Putamen (tissue), 1 donor: ENCODE results near the gene TMC5.
"Not testable (repeated sequence)": the region's sequence is repeated elsewhere in the genome, so short reads cannot be mapped to it uniquely, and the experiment has no call there.

Experiments used
- DNase-seq: peaks from one replicate; pipeline ENCODE4 v3.0.0-alpha.2; 2016; ENCODE audit warnings: low spot score

TMC5 gene, protein sequence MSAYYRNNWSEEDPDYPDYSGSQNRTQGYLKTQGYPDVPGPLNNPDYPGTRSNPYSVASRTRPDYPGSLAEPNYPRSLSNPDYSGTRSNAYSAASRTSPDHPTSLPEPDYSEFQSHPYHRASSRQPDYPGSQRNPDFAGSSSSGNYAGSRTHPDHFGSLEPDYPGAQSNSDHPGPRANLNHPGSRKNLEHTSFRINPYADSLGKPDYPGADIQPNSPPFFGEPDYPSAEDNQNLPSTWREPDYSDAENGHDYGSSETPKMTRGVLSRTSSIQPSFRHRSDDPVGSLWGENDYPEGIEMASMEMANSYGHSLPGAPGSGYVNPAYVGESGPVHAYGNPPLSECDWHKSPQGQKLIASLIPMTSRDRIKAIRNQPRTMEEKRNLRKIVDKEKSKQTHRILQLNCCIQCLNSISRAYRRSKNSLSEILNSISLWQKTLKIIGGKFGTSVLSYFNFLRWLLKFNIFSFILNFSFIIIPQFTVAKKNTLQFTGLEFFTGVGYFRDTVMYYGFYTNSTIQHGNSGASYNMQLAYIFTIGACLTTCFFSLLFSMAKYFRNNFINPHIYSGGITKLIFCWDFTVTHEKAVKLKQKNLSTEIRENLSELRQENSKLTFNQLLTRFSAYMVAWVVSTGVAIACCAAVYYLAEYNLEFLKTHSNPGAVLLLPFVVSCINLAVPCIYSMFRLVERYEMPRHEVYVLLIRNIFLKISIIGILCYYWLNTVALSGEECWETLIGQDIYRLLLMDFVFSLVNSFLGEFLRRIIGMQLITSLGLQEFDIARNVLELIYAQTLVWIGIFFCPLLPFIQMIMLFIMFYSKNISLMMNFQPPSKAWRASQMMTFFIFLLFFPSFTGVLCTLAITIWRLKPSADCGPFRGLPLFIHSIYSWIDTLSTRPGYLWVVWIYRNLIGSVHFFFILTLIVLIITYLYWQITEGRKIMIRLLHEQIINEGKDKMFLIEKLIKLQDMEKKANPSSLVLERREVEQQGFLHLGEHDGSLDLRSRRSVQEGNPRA

DNA sequence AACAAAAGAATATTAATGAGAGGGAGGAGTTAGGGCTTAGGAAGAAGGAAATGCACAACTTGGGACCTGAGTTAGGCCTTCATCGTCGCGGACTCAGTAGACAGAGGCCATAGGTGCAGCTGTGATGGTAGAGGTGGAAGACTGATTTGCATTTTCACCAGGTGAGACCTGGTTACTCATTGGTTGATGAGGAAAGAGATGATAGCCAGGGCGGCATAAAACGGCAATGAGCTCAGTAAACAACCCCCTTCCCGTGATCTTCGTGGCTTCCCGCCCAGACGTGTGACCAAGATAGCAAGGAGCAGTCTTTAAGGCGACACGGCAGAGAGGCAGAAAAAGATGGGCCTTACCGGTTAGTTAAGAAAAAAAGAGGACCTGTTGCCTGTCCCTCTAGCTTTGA, at the start of gene TMC5:
TSS of gene TMC5 (plus strand) at position 244 of the 400 bp plus-strand sequence. CDS start 22,156 bp downstream, outside the sequence.
- DNase-seq, result no peak

DNA sequence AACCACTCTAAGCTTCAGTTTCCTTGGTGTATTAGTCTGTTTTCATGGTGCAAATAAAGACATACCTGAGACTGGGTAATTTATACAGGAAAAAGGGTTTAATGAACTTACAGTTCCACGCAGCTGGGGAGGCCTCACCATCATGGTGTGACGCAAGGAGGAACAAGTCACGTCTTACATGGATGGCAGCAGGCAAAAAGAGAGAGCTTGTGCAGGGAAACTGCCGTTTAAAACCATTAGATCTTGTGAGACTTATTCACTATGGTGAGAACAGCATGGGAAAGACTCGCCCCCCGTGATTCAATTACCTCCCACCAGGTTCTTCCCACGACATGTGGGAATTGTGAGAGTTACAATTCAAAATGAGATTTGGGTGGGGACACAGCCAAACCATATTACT, 45.1 kb upstream of the TMC5 start:
- DNase-seq, result not testable (repeated sequence)

DNA sequence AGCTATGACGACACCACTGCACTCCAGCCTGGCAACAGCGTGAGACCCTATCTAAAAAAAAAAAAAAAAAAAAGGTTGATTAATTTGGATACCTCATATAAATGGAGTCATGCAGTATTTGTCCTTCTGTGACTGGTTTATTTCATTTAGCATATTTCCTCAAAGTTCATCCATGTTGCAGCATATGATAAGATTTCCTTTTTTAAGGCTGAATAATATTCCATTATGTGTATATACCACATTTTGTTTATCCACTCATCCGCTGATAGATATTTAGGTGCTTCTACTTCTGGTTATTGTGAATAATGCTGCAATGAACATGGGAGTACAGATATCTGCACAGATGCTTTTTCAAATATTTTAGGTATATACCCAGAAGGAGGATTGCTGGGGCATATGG, 43.3 kb upstream of the TMC5 start:
- DNase-seq, result no peak

DNA sequence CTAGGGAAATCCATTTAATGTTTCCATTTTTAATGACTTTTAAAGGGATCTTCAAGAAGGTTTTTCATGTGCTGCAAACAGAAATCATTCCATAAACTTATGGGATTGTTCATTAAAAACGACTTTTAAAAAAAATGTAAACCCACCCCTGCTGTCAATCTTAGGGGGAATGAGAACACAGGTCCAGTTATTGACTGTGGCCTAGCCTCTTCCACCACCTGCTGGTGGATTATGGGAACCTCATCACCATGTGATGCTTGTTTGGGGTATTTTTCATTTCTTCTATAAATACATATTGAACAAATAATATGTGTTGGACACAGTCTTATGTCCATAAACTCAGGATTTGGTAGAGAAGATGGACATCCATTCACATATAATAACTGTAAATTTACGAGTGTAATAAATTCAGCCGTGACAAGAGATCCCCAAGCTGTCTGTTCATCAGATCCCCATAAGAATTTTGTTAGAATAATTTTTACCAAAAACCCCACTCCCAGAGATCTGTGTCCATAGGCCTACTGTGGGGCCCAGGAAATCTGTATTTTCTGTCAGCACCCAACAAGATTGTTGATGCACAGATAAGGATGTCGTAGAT, 42.0 kb upstream of the TMC5 start:
- DNase-seq, result peak; percentile 18

DNA sequence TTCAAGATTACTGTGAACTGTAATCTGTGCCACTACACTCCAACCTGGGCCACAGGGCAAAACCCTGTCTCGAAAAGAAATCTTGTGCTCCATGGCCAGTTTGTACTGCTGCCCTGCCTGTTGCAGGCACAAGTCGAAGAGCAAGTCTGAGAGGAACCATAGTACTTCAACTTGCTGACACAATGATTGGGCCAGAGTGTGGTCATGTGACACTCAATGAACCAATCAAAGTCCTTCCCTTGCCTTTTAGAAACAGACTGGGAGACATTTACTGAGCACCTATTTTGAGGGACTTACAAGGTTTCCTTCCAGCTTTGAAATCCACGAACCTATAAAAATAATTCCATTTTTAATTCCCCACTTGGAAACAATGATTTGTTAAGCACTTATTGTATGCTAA, 39.8 kb upstream of the TMC5 start:
- no peak for DNase-seq

DNA sequence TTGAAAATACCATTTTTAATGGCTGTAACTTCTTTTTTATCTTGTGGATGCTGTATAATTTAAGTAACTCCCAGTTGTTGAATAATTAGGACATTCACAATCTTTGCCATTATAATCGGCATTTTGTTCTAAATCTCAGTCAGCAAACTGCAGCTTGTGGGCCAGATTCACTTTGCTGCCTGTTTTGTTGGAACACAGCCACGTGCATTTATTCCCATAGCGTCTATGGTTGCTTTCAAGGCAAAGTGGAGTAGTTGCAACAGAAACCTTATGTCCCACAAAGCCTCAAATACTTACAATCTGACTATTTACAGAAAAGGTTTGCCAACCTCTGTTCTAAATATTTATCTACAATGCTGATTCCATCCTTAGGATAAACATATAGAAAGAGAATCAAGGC, 39.2 kb upstream of the TMC5 start:
- DNase-seq, result no peak

DNA sequence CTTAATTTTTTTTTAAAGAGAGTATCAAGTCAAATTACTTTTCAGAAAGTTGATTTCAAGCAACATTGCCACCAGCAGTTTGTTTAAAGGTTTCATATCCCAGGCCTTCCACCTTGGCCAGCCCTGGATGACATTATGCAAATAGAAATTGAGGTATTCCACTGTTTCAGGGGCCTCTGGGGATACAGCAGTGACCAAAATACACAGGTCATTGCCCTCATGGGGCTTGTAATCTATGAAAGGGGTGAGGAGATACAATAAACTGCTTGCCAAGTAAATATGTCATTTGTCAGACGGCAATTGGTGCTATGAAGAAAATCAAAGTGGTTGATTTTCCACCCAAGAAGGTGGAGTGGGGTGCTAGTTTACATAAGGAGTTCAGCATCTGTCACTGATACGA, 37.8 kb upstream of the TMC5 start:
- no peak for DNase-seq

DNA sequence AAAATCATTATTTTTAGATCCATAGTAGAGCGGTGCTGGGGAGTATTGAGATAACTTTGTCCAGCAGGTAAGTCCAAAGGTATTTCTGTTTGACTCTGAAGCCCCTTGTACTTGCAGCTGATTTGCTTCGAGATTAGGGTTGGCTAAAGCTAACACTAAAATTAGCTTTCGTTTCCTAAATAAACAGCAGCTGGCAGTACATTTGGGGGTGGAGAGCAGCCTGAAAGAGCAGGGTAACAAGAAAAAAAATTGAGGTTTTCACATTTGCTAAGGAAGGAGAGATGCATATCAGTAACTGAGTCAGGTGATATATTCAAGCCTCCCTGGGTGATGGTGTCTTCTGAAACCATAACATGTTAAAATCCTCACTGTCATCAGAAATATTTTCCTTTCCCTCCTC, 37.4 kb upstream of the TMC5 start:
- DNase-seq, result no peak

DNA sequence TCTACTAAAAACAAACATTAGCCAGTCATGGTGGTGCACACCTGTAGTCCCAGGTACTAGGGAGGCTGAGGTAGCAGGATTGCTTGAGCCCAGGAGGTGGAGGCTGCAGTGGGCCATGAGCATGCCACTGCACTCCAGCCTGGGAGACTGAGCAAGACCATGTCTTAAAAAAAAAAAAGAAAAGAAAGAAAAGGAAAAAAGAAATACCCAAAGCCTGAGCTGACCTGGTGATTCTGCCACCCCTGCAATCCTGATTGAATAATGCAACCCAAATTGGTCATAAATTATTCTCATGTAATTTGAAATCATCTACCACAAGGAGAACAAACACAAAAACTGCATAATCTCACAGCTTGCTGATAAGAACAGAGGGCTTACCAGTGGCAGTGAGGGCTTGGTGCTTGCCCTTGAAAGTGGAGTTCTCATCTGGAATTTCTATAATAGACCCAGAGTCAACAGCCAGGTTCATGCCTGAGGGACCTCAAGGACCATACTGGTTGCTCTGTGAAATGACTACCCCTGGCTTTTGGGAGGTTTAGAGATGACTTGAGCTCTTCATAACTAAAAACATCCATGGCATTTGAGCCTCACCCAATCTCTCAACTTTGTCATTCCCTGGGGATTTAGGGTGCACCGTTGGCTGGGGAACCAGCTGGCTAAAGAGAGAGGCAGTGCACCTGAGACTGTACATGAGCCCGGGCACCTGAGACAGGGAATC, 35.4 kb upstream of the TMC5 start:
- DNase-seq, result no peak

DNA sequence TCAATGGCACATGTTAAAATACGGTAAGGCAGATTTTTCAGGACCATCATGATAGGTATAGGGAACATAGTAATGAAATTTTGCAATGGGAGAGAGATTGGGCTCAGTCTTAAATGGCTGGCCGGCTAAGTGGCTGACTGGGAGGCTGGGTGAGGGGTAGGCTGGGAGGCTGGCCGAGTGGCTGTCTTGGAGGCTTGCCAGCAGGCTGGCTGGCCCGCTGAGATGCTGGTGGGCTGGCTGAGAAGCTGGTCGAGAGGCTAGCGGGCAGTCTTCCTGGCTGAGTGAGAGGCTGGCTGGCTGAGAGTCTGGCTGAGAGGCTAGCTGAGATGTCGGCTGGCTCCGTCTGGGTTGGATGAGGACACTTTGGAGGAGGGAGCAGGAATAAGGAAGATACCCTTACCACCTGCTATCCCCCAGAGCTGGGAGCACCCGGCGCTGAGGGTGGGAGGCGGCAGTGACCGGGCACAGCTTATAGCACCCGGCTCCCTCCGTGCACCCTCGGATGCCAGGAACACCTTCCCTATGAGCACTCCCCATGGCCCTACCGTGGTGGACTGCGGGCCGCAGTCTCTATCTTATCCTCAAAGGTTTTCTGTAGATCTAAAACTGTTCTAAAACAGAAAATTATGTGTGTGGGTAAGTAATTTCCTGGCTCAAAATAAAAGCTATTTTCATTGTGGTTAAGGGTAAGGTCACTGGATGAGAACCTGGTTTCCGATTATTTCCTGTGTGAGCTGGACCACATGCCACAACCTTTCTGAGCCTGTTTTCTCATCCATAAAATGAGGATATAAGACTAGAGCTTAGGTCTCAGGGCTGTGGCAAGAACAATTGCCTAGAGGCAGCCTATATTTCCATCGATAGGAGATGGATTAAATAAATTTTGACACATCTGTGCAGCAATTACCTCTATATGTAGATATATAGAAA, 34.5 kb upstream of the TMC5 start:
- peak; percentile 8 for DNase-seq

DNA sequence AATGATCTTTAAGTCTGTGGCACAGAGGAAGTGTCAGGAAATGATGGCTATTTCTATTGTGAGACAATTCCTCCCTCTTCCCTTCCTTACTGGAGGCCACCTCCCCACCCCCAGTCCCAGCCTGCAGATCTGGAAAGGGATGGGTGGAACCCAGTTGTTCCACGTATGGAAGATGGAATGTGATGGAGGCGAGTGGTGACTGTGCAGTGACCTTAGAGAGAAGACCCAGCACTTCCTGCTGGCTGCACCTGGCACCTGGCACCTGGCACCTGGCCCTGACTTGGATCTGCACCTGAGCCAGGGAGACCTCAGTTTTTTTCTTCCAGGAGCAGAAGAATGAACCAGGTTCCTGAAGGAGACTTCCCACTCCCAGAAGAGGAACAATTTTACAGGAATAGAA, 33.0 kb upstream of the TMC5 start:
- no peak for DNase-seq

DNA sequence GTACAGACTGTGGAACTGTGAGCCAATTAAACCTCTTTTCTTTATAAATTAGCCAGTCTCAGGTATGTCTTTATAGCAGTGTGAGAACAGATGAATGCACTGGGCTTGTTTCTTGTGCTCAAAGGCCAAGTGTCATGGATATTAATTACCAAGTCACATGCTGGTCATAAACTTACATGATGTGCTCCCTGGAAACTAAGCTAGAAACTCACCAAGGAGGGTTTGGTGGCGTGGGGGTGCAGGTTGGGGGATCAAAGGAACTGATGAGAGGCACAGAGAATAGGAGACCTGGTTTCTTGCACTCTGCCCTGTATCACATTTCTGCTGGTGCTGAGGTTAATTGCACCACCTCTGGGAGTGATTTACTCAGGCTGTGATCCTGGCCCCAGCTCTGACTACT, 31.2 kb upstream of the TMC5 start:
- DNase-seq, result no peak

DNA sequence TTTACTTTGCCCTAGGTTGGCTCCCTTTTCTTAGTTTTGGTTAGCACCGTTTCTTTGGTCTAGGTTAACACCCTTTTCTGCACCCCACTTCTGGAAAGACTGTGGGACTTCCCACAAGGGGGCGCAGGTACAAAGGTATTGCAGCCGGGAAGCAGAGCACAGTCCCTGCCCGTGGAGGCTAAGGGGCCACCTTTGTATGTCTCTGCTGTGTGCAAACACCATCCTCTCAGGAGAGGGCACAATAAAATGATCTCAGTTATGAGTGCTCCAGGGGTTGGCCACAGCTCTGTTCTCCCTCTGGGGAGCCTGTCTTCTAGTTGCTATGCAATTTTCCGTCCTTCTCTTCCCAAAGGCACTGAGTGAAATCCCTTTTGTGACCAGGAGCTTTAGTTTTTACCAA, 28.4 kb upstream of the TMC5 start:
- no peak for DNase-seq

DNA sequence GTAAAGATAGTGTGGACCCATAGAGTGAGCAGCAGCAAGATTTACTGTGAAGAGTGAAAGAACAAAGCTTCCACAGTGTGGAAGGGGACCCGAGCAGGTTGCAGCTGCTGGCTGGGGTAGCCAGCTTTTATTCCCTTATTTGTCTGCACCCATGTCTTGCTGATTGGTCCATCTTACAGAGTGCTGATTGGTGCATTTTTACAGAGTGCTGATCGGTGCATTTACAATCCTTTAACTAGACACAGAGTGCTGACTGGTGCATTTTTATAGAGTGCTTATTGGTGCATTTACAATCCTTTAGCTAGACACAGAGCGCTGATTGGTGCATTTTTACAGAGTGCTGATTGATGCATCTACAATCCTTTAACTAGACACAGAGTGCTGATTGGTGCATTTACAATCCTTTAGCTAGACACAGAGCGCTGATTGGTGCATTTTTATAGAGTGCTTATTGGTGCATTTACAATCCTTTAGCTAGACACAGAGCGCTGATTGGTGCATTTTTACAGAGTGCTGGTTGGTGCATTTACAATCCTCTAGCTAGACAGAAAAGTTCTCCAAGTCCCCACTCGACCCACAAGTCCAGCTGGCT, 26.4 kb upstream of the TMC5 start:
- not testable (repeated sequence) for DNase-seq

DNA sequence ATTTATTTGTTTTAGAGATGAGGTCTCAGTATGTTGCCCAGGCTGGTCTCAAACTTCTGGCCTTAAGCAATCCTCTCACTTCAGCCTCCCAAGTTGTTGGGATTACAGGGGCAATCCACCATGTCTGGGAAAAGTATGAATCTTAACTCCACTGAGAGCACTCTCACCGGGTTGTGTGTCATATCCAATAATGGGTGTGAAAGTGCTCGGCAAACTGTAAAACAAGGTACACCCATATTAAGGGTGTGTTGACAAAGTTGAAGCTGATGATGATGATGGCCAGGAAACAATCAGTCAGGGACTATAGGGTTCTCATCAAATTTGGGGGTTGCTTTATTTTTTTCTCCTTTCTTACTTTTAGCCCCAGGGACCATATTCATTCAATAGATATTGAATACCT, 25.3 kb upstream of the TMC5 start:
- no peak for DNase-seq

DNA sequence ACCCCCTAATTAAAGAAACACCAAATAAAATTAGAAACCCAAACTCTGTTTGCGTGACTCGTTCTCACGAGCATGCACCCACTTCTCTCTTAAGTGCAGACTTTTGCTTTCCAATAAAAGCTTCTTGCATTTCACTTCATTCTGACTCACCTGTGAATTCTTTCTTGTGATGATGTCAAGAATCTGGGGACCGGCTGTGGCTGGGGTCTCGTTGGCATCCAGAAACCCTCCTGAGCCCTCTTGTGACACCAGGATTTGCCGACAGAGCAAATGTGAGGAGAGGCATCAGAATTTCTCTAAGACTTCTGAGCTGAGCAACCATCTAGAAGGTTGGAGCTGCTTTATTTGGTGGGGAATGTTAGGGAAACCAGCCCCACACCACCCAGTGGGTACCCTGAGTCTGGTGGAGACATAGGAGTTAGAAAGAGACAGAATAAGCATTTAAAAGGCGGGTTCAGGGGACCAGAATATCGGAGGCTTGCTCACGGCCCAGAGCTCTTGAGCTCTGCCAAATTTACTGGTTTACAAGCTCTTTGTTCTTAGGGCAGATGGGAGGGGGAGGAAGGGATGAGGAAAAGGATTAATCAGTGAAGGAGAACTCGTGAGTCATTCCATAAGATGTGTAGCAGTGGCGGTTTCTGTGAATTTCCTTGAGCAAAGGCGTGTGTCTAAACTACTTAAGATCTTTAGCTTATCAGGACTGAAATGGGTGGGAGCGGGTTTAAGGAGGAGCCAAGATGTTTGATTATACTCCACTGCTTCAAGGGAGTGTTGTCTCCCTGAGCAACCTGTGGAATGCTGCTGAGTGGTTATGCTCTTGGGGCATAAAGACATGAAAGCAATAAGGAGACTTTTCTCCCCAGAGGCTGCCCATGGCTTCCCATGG, 24.2 kb upstream of the TMC5 start:
- no peak for DNase-seq

DNA sequence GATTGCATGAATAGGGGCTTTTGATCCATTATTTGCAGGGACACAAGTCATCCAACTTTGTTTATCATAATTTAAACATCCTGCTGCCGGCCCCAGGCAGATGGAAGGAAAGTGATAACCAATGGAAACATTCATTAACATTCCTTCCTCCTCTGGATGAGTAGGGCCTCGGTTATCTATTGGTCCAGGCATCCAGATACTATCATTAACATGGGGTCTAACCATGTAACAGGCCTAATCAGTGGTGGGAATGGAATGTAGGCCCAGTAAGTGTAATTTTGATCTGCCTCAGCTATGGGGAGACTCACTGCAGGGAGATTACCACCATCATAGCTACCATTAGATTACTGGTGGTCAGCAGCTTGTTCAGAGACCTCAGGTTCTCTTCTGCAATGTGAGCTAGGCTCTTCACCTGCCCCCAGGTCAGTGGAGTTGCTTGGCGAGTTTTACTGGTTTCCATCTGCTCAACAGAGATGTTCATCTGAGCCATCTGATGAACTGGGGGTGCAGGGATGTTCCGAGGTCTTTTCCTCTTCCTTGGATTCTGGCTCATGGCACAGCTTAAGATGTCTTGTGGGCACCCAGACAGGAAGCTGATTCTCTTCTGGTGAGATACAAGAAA, 21.9 kb upstream of the TMC5 start:
- not testable (repeated sequence) for DNase-seq

DNA sequence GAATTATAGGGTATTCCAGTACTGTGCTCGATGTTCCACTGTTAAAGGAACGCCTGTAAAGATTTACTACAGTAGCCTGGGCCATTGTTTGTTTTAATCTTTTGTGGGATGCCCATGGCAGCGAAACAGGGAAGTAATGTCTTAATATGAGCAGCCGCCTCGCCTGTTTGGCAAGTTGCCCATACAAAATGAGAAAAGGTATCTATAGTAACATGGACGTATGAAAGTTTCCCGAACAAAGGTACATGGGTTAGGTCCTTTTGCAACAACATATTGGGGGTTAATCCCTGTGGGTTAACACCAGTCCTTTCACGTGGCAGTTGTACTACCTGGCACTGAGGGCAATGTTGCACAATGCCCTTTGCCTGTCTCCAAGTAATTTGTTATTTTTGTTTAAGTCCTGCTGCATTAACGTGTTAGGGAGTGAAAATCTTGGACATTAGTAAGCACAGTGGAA, 21.1 kb upstream of the TMC5 start:
- no peak for DNase-seq

DNA sequence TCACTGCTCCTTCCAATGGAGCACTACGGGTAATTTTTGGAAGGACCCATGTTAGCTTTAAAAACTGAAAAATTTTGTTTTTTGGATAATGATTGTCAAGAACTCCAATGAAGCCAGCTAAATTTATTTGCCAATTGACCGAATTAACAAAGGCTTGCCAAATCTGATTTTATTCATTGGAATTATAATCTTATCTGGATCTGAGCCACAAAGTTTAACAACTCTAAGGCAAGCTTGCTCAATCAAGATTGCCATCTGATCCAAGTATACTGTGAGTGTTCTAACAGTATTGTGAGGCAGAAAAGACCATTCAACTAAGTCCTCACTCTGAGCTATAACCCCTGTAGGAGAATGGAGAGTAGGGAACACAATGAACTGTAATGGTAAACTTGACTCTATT, 20.3 kb upstream of the TMC5 start:
- not testable (repeated sequence) for DNase-seq
